Measurements from ENCODE around the gene FAM25G.

GRCh38 chr10:47443145-47443544, 48.4 kb downstream of the FAM25G start:
- TF ChIP-seq, protein P1, sequence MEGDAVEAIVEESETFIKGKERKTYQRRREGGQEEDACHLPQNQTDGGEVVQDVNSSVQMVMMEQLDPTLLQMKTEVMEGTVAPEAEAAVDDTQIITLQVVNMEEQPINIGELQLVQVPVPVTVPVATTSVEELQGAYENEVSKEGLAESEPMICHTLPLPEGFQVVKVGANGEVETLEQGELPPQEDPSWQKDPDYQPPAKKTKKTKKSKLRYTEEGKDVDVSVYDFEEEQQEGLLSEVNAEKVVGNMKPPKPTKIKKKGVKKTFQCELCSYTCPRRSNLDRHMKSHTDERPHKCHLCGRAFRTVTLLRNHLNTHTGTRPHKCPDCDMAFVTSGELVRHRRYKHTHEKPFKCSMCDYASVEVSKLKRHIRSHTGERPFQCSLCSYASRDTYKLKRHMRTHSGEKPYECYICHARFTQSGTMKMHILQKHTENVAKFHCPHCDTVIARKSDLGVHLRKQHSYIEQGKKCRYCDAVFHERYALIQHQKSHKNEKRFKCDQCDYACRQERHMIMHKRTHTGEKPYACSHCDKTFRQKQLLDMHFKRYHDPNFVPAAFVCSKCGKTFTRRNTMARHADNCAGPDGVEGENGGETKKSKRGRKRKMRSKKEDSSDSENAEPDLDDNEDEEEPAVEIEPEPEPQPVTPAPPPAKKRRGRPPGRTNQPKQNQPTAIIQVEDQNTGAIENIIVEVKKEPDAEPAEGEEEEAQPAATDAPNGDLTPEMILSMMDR (IDR thresholded peaks at IDR 0.05) = no peak
- TF ChIP-seq POLR2A (IDR thresholded peaks at IDR 0.05) (no peak), POLR2AphosphoS5 (IDR thresholded peaks at IDR 0.05) (no peak)
